WTC11 (cell line): ENCODE measurements around the gene RRBP1. TPM values are rescaled to one million over a fixed set of nuclear protein-coding genes. Genes with fewer than 3 reads are reported as not detected.

Experiments used
- ATAC-seq: fragments of 200-7000 bp; cut with Tn5 transposase; 2 replicates; pipeline ENCODE4 v1.10.0; 2021; ENCODE audit warnings: mild to moderate bottlenecking, moderate library complexity
- CTCF ChIA-PET: fragments of 300-600 bp; sonication (Branson Sonifier 250); formaldehyde crosslinking; loops from one replicate; lab custom pipeline; 2021; ENCODE audit warnings: antibody characterized with exemption; lab: Charles Lee
- POLR2A ChIA-PET: fragments of 350-600 bp; sonication (Branson Sonifier 250); formaldehyde crosslinking; loops from one replicate; lab custom pipeline; 2021; ENCODE audit warnings: antibody characterized with exemption; lab: Charles Lee
- DNase-seq: peaks from one replicate; pipeline ENCODE4 v3.0.0; 2021; ENCODE audit warnings: low spot score
- H3K27ac Mint-ChIP-seq: 2 replicates; pipeline ENCODE4 v1.8.0; 2021; ENCODE audit warnings: mixed read lengths
- H3K27me3 Mint-ChIP-seq: 2 replicates; pipeline ENCODE4 v1.8.0; 2021; ENCODE audit warnings: low read depth, mild to moderate bottlenecking, moderate library complexity, mixed read lengths
- H3K36me3 Mint-ChIP-seq: 2 replicates; pipeline ENCODE4 v1.8.0; 2021; ENCODE audit warnings: mixed read lengths
- H3K4me1 Mint-ChIP-seq: 2 replicates; pipeline ENCODE4 v1.8.0; 2022; ENCODE audit warnings: mixed read lengths
- H3K4me3 Mint-ChIP-seq: 2 replicates; pipeline ENCODE4 v1.8.0; 2021; ENCODE audit warnings: mild to moderate bottlenecking, moderate library complexity, mixed read lengths
- H3K9me3 Mint-ChIP-seq: 2 replicates; pipeline ENCODE4 v1.8.0; 2021; ENCODE audit warnings: mixed read lengths
- CDX4 ChIP-seq: fragments of 250-450 bp; sonication (Bioruptor Pico); IDR thresholded peaks from 2 replicates; pipeline ENCODE4 v1.9.0; 2021; ENCODE audit warnings: moderate library complexity, mild to moderate bottlenecking, inconsistent platforms, borderline replicate concordance
- CREB1 ChIP-seq: sonication (generic); formaldehyde crosslinking; IDR thresholded peaks from 2 replicates; pipeline ENCODE4 v1.8.0; 2023; ENCODE audit warnings: mild to moderate bottlenecking, missing genetic modification reagents
- CTCF ChIP-seq: fragments of 200-600 bp; IDR thresholded peaks from 2 replicates; pipeline ENCODE4 v1.8.0; 2022; ENCODE audit warnings: antibody characterized with exemption
- E2F5 ChIP-seq: sonication (generic); formaldehyde crosslinking; IDR thresholded peaks from 2 replicates; pipeline ENCODE4 v1.8.1; 2022; ENCODE audit warnings: mild to moderate bottlenecking, moderate library complexity, missing genetic modification reagents
- ERG ChIP-seq: fragments of 250-450 bp; sonication (Bioruptor Pico); IDR thresholded peaks from 2 replicates; pipeline ENCODE4 v1.8.0; 2021; ENCODE audit warnings: mild to moderate bottlenecking
- FOXP1 ChIP-seq: sonication (generic); formaldehyde crosslinking; IDR thresholded peaks from 2 replicates; pipeline ENCODE4 v1.8.0; 2022; ENCODE audit warnings: missing genetic modification reagents, mild to moderate bottlenecking, moderate library complexity, borderline replicate concordance
- GRHL2 ChIP-seq: fragments of 250-450 bp; sonication (Bioruptor Pico); IDR thresholded peaks from 2 replicates; pipeline ENCODE4 v1.8.0; 2022; ENCODE audit warnings: mild to moderate bottlenecking, moderate library complexity; ENCODE audit not compliant: insufficient replicate concordance, severe bottlenecking
- GTF2I ChIP-seq: fragments of 250-450 bp; sonication (Bioruptor Pico); conservative IDR thresholded peaks from 2 replicates; pipeline ENCODE4 v1.4.0; 2021; ENCODE audit warnings: mild to moderate bottlenecking
- KAT7 ChIP-seq: sonication (generic); formaldehyde crosslinking; IDR thresholded peaks from 2 replicates; pipeline ENCODE4 v1.8.1; 2023; ENCODE audit warnings: missing genetic modification reagents, mild to moderate bottlenecking, borderline replicate concordance
- NFE2L1 ChIP-seq: sonication (generic); formaldehyde crosslinking; IDR thresholded peaks from 2 replicates; pipeline ENCODE4 v1.8.1; 2023; ENCODE audit warnings: missing genetic modification reagents
- NR3C1 ChIP-seq: sonication (generic); formaldehyde crosslinking; conservative IDR thresholded peaks from 2 replicates; pipeline ENCODE4 v1.8.1; 2023; ENCODE audit warnings: low read depth, mild to moderate bottlenecking, missing genetic modification reagents
- PRDM15 ChIP-seq: sonication (generic); formaldehyde crosslinking; IDR thresholded peaks from 2 replicates; pipeline ENCODE4 v1.8.0; 2022; ENCODE audit warnings: missing genetic modification reagents
- PRRX2 ChIP-seq: fragments of 250-450 bp; sonication (Bioruptor Pico); IDR thresholded peaks from 2 replicates; pipeline ENCODE4 v1.8.0; 2021; ENCODE audit warnings: mild to moderate bottlenecking
- TCF7 ChIP-seq: sonication (generic); formaldehyde crosslinking; IDR thresholded peaks from 2 replicates; pipeline ENCODE4 v1.8.0; 2022; ENCODE audit warnings: mild to moderate bottlenecking, low read depth, missing genetic modification reagents, moderate library complexity
- ZBTB43 ChIP-seq: sonication (generic); formaldehyde crosslinking; IDR thresholded peaks from 2 replicates; pipeline ENCODE4 v1.8.1; 2023; ENCODE audit warnings: mild to moderate bottlenecking, missing genetic modification reagents
- ZNF121 ChIP-seq: sonication (generic); formaldehyde crosslinking; IDR thresholded peaks from 2 replicates; pipeline ENCODE4 v1.8.0; 2023; ENCODE audit warnings: missing genetic modification reagents
- ZNF219 ChIP-seq: sonication (generic); formaldehyde crosslinking; IDR thresholded peaks from 2 replicates; pipeline ENCODE4 v1.8.0; 2023; ENCODE audit warnings: missing genetic modification reagents, mild to moderate bottlenecking, borderline replicate concordance
- ZNF317 ChIP-seq: sonication (generic); formaldehyde crosslinking; IDR thresholded peaks from 2 replicates; pipeline ENCODE4 v1.8.1; 2023; ENCODE audit warnings: low read depth, mild to moderate bottlenecking, moderate library complexity, missing genetic modification reagents, borderline replicate concordance
- ZNF416 ChIP-seq: fragments of 250-450 bp; sonication (Bioruptor Pico); IDR thresholded peaks from 2 replicates; pipeline ENCODE4 v1.9.0; 2021; ENCODE audit warnings: mild to moderate bottlenecking, inconsistent platforms
- ZNF512 ChIP-seq: sonication (generic); formaldehyde crosslinking; IDR thresholded peaks from 2 replicates; pipeline ENCODE4 v1.8.1; 2022; ENCODE audit warnings: missing genetic modification reagents, borderline replicate concordance
- total RNA-seq: library from RNA; stranded (reverse); gene quantifications from 3 replicates; pipeline ENCODE4 v1.2.3, GENCODE V29; 2021

The RRBP1 gene
- total RNA-seq, 1 experiment from 2014 or later = 171 TPM

- TF ChIP-seq ZNF512 (no peak), ZNF219 (CRISPR knock-in tag) (no peak)
- TF ChIP-seq, all 79 proteins: peak for 0
Measured at GRCh38 chr20:17614176-17614811, 67.7 kb downstream of the RRBP1 start (continued).

GRCh38 chr20:17613328-17614175, 68.5 kb downstream of the RRBP1 start:
- Mint-ChIP-seq H3K36me3 (peaks cover 17% of the 10 kb centered on the region), H3K4me3 (no peak overlapping the region), H3K27me3 (no peaks in the 10 kb centered on the region), H3K4me1 (peaks cover 3% of the 10 kb centered on the region), H3K9me3 (no peaks in the 10 kb centered on the region)
- no peak for DNase-seq
- TF ChIP-seq E2F5 (CRISPR knock-in tag) (no peak), TCF7 (CRISPR knock-in tag) (no peak), GTF2I (CRISPR knock-in tag) (no peak), ZNF121 (CRISPR knock-in tag) (no peak), PRRX2 (CRISPR knock-in tag) (no peak), CTCF (no peak), ERG (CRISPR knock-in tag) (no peak), GRHL2 (CRISPR knock-in tag) (no peak), ZNF416 (CRISPR knock-in tag) (no peak), FOXP1 (CRISPR knock-in tag) (no peak), CDX4 (CRISPR knock-in tag) (no peak), CREB1 (no peak), KAT7 (CRISPR knock-in tag) (no peak), PRDM15 (CRISPR knock-in tag) (no peak), NFE2L1 (CRISPR knock-in tag) (no peak), ZBTB43 (CRISPR knock-in tag) (no peak), NR3C1 (CRISPR knock-in tag) (no peak), ZNF317 (CRISPR knock-in tag) (no peak)
- TF ChIP-seq, all 79 proteins: peak for 0
- POLR2A ChIA-PET = no interaction called here
- CTCF ChIA-PET = interaction anchor here (1.0 to 1.4 kb wide), 5 partner anchors 14 to 105 kb away, joined by 3 to 5 read pairs (median 3); no protein-coding TSS in a partner anchor
- peak overlapping the region; percentile 74; the same call in 1 of the 2 replicates for H3K27ac Mint-ChIP-seq
- ATAC-seq = no peak
